ENCODE measurements around the gene ICOSLG.
"Not testable (repeated sequence)": the region's sequence is repeated elsewhere in the genome, so short reads cannot be mapped to it uniquely, and the experiment has no call there.

Gene ICOSLG

DNA sequence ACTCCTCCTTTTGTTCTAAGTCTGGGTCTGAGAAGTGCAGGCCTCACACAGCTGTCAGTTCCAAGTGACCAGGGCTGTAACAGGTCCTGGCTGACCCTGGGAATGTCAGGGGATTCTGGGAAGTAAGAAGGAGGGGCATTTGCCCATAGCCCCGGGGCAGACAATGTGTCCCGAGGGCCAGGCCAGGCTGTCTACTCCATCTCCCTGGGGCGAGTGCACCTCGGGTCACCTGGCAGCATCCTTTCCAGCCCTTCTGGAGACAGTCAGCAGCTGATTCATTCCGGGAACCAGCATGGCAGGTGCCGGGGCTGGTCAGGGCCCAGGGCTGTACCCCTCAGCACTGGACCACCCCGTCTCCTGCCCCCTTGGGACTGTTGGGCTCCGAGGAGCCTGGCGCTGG, 13.1 kb downstream of the ICOSLG start:
- FAIRE-seq; DNase-seq (ENCODE audit: insufficient read length, low spot score): not testable (repeated sequence)

DNA sequence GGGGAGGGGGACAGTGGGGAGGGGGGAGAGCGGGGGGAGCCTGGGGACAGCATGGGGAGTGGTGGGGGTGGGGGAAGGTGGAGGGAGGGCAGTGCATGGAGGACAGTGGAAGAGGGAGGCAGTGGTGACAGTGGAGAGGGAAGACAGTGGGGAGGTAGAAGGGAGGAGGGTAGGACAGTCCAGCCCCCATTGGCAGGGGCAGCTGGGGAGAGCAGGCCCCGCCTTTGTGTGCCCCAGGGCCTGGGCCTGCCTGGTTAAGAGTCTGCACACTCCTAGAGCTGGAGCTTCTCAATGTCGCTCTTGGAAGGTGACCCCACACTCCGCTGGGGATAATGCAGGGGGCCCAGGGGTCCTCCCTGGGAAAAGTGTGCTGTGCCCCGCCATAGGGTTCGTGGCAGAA, 15.1 kb downstream of the ICOSLG start:
- FAIRE-seq; DNase-seq (ENCODE audit: insufficient read length, low spot score): not testable (repeated sequence)

DNA sequence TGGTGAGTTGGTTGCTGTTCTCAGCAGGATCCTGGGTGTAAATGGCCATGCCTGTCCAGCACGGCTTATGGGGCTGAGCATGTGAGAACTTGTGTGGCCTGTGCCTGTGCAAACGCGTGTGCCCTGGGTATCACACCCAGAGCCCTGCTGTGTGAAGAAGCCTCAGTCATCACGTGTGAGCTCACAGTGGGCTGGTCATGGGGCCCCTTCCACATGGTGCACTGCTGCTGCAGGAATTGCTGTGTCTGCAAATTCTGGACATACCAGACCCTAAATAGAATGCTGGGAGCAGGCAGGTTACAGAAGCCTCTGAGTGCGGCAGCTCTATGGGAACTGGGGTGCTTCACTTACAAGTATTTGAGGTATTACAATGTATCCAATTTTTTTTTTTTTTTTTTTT, 17.4 kb downstream of the ICOSLG start:
- FAIRE-seq; DNase-seq (ENCODE audit: insufficient read length, low spot score): not testable (repeated sequence)

DNA sequence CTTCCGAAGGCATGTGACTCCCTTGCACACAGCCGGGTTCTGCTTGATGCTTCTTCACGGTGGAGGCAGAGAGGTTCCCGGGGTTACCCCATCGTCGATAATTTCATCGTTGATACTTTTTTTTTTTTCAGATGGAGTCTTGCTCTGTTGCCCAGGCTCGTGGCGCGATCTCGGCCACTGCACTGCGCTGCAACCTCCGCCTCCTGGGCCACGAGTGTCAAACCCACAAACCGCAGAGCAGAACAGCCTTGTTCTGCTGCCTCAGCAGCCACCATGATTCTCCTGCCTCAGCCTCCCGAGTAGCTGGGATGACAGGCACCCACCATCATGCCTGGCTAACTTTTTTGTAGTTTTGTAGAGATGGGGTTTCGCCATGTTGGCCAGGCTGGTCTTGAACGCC, 20.1 kb downstream of the ICOSLG start:
- not testable (repeated sequence) for FAIRE-seq; DNase-seq (ENCODE audit: insufficient read length, low spot score)

DNA sequence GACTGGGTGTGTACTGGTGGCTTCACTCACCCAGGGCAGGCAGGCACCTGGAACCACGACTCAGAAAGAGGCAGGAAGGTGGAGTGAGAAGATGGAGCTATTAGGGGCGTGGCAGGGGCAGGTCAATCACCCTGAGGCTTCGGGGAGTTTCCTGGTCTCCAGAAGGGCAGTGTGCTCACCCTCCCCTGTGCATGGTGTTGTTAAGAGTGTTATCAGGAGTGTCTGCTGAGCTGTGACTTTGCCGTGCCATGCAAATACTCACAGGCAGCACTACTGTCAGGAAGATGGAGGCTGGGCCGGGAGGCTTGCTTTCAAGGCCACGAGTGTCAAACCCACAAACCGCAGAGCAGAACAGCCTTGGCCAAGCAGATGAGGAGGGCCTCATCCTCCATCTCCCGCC, 22.3 kb downstream of the ICOSLG start:
- DNase-seq (ENCODE audit: insufficient read length, low spot score): not testable (repeated sequence)
- peak; percentile 95 for FAIRE-seq

DNA sequence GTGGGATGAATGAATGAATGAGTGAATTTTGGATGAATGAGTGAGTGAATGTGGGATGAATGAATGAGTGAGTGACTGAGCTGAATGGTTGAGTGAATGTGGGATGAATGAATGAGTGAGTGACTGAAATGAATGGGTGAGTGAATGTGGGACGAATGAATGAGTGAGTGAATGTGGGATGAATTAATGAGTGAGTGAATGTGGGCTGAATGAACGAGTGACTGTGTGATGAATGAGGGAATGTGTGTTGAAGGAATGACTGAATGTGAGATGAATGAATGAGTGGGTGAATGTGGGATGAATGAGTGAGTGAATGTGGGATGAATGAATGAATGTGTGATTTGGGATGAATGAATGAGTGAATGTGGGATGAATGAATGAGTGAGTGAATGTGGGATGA, 28.8 kb downstream of the ICOSLG start:
- peak; percentile 31 for FAIRE-seq

DNA sequence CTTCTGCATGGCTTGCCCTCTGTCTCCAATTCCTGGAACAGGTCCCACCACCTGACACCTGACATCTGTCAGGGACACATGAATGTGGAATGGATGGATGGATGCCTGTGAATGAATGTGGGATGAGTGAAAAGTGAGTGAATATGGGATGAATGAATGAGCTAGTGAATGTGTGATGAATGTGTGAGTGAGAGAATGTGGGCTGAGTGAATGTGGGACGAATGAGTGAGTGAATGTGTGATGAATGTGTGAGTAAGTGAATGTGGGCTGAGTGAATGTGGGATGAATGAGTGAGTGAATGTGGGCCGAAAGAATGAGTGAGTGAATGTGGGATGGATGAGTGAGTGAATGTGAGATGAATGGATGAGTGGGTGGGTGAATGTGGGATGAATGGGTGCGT, 29.2 kb downstream of the ICOSLG start:
- not testable (repeated sequence) for DNase-seq (ENCODE audit: insufficient read length, low spot score); FAIRE-seq

More for the DNA sequence above, 28.8 kb downstream of the ICOSLG start:
- DNase-seq (ENCODE audit: insufficient read length, low spot score): not testable (repeated sequence)

DNA sequence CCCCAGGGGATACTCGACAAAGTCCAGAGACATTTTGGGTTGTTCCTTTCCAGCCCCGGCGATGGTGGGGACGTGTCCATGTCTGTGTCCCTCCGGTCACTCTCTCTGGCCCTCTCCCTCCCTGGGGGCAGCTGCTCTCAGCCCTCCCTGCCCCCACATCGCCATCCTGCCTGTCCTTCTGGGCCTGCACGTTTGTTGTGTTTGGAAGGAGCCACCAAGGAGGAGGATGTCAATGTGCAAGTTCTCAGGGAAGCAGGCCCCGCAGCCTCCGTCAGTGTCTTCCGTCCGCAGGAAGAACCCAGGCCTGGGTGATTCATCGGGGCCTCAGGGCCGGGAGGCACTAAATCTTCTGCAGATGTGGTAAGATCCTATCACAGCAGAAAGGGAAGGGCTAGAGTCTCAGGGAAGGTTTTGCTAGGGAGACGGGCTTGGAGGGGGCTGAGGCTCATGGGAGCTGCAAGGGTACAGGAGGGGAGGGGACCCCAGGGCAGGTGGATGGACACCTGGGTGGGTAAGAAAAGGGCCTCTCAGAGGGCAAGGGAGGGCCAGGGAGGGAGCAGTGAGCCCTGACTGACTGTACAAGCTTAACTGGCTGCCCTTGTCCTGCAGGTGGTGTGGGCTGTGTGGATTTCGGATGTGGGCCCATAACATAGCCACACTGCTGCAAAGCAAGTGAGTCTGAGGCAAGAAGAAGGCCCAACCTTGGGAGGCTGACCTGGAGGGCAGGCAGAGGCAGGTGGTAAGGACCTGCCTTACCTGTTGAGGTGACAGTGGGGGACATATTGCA, 32.7 kb downstream of the ICOSLG start:
- FAIRE-seq: peak; percentile 68
- DNase-seq (ENCODE audit: insufficient read length, low spot score): not testable (repeated sequence)

DNA sequence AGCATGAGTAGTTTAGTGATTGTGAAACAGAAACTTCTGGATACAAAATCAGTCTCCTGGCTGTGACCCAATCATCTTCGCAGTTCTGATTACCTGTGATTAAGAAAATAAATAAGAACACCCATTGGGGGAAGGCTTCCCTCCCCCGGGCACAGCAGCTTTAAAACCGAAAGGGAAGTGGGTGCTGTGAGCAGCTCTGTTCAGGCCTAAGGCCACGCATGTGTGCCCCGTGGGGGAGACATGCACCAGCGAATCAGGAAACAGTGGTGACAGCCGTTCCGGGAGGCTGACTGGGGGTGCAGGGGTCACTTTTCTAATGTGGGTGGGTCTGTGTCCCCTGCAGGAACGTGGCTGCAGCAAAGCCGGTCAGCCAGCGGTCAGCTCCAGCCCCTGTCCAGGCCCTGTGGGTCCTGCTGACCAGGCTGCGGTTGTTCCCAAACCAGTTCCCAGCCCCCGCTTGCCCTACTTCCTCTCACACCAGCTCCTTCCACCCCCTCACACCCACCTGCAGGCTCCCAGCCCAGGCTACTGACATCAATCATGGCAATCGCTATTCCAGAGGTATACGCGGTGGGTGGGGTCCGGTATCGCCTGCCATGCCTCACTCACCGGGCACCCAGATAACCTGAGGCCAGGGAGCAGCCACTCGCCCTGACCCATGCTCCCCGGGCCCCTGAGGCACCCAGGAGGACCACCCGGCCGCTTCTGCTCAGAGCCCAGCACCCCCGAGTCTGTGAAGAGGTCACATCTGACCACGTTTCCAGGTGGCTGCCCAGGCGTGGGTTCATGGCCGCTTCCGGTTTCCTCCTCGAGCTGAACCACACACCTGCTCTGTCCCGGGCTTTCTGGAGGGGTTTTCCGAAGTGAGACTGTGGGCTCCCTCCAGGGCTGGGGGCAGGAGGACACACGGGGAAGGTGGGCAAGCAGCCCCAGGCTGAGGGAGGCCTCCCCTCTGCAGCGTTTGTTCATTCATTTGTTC, 33.8 kb downstream of the ICOSLG start:
- FAIRE-seq: peak; percentile 93
- DNase-seq (ENCODE audit: insufficient read length, low spot score): not testable (repeated sequence)

DNA sequence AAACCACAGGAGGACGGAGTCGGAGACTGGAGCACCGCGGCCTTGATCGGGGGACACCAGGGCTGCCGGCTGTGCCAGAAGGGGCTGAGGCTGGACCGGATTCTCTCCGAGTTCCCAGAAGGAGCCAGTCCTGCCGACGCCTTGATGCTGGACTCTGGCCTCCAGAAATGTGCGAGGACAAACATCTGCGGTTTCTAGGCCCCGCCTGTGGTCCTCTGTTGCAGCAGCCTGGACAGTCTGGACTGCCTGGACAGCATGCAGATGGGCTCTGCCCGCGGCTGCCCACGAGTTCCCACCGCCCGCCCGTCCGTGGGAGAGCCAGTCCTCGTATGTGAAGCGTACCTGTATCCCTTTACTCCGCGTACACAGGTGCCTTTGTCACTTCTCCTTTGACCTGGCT, 34.6 kb downstream of the ICOSLG start:
- FAIRE-seq; DNase-seq (ENCODE audit: insufficient read length, low spot score): not testable (repeated sequence)

DNA sequence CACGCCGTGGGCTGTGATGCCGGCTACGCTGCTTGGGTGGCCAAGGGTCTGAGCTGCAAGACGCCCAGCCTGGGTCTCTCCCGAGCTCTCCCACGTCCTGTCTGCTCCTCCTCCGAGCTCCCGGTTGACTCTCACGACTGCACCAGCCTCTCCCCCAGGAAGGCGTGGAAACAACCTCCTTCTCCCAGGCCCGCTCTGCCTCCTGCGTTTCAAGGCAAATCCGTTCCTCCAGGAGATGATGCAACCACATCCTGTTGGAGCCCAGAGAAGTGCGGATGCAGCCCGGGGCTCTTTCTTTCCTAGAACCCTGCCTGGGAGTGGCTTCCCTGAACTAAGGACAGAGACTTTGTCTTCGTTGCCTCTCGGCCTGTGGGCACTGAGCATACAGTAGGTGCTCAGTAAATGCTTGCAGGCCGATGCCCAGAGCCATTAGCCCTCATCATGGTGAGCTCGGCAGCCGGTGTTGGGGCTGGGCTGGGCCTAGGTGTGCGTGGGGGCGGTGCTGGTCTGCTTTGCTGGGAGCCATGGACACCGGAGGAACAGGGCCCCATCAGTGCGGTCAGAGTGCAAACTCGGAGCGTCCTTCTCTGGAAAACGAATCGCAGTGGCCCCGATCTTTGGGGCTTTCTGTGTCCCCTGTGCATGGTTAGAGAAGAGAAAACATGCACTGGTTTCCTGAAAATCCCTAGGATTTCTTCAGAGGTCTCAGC, 38.0 kb downstream of the ICOSLG start:
- FAIRE-seq: not testable (repeated sequence)

DNA sequence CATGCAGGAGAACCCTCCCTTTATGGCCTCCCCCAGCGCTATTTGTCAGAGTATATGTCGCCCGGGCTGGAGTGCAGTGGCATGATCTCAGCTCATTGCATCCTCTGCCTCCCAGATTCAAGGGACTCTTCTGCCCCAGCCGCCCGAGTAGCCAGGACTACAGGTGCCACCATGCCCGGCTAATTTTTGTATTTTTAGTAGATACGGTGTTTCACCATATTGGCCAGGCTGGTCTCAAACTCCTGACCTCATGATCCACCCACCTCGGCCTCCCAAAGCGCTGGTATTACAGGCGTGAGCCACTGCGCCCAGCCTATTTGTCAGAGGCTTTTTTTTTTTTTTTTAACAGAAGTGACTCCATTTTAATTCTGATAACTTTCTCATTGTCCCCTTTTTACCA, 40.7 kb downstream of the ICOSLG start:
- DNase-seq (ENCODE audit: insufficient read length, low spot score); FAIRE-seq: not testable (repeated sequence)

More for the DNA sequence above, 38.0 kb downstream of the ICOSLG start:
- not testable (repeated sequence) for DNase-seq (ENCODE audit: insufficient read length, low spot score)

DNA sequence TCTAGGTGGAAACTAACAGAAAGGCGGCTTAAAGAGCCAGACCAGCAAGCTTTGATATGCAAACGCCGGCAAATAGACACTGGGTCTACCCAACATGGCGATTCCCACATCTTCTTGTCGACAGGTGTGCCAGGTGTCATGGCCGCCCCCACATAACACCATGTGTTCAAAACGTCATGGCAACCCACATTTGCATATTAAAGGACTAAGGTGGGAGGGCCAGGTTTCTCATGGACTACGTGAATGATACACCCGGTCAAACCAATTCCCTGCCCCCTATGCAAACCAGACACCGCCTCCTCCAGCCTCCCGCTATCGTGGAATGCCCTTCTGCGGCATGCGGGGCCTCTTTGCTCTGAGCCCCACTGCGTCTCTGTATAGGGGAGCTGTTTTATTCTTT, 41.3 kb downstream of the ICOSLG start:
- no peak for DNase-seq (ENCODE audit: insufficient read length, low spot score)
- FAIRE-seq: no peak

DNA sequence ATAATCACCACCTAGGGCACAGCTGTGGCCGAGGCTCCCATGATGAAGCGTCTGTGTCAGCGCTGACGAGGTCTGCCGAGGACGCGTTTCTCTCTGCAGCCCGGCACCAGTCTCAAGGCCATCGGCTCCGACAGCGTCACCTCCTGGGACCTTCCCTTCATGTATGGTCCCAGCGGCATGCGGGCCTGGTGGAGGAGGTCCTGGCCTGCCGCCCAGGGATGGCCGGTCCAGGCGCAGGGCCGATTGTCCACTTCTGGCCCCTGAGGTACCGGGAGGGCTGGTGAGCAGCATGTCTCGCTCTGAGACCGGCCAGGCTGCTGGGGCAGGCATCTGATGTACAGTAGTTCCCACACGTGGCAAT, 43.6 kb downstream of the ICOSLG start:
- FAIRE-seq: not testable (repeated sequence)

DNA sequence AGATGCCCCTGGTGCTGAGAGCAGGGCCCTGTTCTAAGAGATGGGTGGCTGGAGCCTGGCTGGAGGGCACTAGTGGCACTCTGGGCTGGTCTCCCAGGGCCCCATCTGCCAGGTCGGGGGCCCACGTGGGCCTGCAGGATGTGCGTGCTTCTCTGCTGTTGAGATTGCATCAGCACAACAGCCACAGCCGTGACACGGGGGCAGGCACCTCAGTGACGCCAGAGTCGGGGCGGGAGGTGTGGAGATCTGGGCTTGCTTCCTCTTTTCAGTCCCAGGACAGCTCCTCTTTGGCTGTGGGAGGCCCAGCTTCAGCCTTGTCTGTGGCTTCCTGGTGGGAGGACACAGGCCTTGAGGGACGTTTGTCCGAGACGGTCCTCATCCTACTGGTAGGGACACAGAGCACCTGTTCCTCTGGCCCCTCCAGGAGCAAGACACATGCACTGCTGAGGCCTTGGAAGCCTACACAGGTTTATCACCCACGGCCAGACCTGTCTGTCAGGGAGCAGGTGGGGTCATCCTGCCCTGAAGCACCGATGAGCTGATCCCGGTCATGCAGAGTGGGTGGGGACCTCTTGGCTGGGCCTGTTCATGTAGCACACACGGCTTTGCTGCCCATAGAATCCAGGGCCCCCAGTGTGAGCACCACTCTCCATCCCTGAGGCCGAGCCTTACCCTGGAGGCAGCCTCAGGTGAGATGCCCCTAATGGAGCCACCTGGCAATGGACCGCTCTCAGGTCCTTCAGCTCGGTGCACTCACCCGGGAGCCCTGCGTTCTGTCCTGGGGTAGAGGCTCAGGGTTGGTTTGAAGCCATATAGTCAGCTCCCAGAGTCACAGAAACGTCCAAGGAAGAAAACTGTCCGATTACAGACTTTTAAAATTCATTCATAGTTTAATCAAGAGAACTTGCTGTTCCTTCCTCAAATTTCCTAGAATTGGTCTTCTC, 44.3 kb downstream of the ICOSLG start:
- not testable (repeated sequence) for DNase-seq (ENCODE audit: insufficient read length, low spot score)
- peak; percentile 95 for FAIRE-seq

More for the DNA sequence above, 43.6 kb downstream of the ICOSLG start:
- not testable (repeated sequence) for DNase-seq (ENCODE audit: insufficient read length, low spot score)

DNA sequence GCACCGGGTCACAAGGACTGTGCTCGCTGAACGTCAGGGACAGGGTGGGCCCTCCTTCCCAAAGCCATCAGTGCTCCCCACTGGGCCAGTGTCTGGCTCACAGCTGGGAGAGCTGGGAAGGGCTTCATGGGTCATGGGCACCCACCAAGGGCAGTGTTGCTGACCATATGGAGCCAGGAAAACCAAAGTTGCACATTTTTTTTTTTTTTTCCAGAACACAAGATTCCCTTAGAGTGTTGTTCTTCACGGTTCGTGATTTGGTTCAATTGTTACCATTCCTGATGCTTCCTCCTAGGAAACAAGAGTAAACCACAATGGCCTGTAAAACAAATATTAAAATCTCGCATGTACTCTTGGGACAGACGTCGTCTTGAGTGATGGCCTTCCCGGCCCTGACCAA, 45.9 kb downstream of the ICOSLG start:
- not testable (repeated sequence) for FAIRE-seq; DNase-seq (ENCODE audit: insufficient read length, low spot score)

DNA sequence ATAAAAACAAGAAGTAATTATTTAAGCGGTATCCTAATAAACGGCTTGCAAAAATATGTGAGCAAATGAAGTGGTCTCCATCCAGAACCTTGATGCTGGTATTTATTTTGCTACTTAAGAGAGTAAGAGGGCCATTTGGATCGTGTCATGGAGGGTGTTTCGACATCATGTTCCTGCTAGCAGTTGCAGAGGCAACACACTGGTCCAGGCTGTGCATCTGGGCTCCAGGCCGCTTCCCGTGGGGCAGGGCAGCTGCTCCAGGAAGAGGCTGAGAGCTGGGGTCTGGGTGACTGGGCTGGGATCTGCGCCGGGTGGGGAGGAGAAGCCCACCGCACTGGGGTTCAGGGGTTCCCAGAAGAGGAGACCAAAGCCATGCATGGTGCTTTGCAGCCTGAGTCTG, 46.3 kb downstream of the ICOSLG start:
- not testable (repeated sequence) for FAIRE-seq; DNase-seq (ENCODE audit: insufficient read length, low spot score)

DNA sequence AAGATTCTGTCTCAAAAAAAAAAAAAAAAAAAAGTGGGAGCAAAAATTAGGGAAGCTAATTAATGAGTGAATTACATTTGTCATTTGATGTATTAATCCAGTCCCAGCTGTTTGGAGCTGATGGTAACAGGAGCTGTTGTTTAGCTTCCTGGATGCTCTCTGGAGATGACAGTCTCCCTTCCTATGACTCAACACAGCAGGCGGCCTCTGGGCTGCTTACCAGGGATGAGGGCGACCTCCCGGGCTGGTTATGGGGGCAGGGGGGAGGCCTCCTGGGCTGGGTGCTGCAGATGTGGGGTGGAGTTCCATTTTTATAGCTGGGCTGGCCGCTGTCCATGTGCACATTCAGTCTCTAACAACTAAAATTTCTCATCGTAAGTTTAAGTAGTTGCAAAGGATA, 47.6 kb downstream of the ICOSLG start:
- not testable (repeated sequence) for DNase-seq (ENCODE audit: insufficient read length, low spot score); FAIRE-seq

Measured in GM19239 (cell line).